ENCODE data around the gene GYS2. TPM values are rescaled to one million over a fixed set of nuclear protein-coding genes. Genes with fewer than 3 reads are reported as not detected.

GYS2 gene
- total RNA-seq, 5 donors from 2014 or later (not counting 1 experiment from before 2014, with no cell fraction given), result 0.23 to 0.40 (median 0.28) TPM; not detected in 2

- no peak for ATAC-seq (replicated peaks in 1 of 4)
- H3K27ac Mint-ChIP-seq, result no peak overlapping the region
- peak overlapping the region; percentile 43 to 73 (median 60) for H3K4me3 Mint-ChIP-seq
- Histone ChIP-seq H3K4me1 (ENCODE audit: control insufficient read depth in 1 of 2, extremely low read depth in 1 of 2, insufficient read depth in 2 of 2, low read length in 2 of 2) (peaks cover 0 to 9% of the 10 kb centered on the region in 2 experiments), H3K4me3 (ENCODE audit: control insufficient read depth in 1 of 2, extremely low read depth in 1 of 2, low read length in 1 of 2) (no peak overlapping the region), H3K36me3 (ENCODE audit: control insufficient read depth in 2 of 2, extremely low read depth in 1 of 2, insufficient read depth in 1 of 2, low read length in 1 of 2) (no peaks in the 10 kb centered on the region), H3K27me3 (replicated peaks in 1 of 2; ENCODE audit: control insufficient read depth in 2 of 2, extremely low read depth in 1 of 2, insufficient read depth in 2 of 2, low read length in 1 of 2) (peaks cover 10 to 21% of the 10 kb centered on the region in 2 experiments), H3K9me3 (no peaks in the 10 kb centered on the region), H3K27ac (ENCODE audit: low read length) (no peak overlapping the region)
- peaks cover 2% of the 10 kb centered on the region for H3K36me3 Mint-ChIP-seq
- H3K4me1 Mint-ChIP-seq, result peaks cover 0 to 9% (median 9%) of the 10 kb centered on the region in 3 donors
- ChIA-PET POLR2A (no interaction called here), CTCF (no interaction called here)
- peaks cover 4 to 5% (median 5%) of the 10 kb centered on the region in 3 donors for H3K9me3 Mint-ChIP-seq
- no peak for DNase-seq
- 92% methylated on average over 4 of the region's 5 CpGs for WGBS (ENCODE audit: insufficient coverage)
- peaks cover 34% of the 10 kb centered on the region in 2 donors for H3K27me3 Mint-ChIP-seq
These were observed 75.7 kb downstream of the GYS2 start for GRCh38 chr12:21528953-21529352.

GRCh38 chr12:21527451-21528180, 77.0 kb downstream of the GYS2 start:
- H3K36me3 Mint-ChIP-seq, result peaks cover 2% of the 10 kb centered on the region
- no peak overlapping the region for H3K27ac Mint-ChIP-seq
- ATAC-seq (replicated peaks in 1 of 4) (peak; percentile 96 to 97 (median 96)), DNase-seq (peak; percentile 24 to 68 (median 47))
- Histone ChIP-seq H3K27me3 (replicated peaks in 1 of 2; ENCODE audit: control insufficient read depth in 2 of 2, extremely low read depth in 1 of 2, insufficient read depth in 2 of 2, low read length in 1 of 2) (peaks cover 10 to 21% of the 10 kb centered on the region in 2 experiments), H3K4me3 (ENCODE audit: control insufficient read depth in 1 of 2, extremely low read depth in 1 of 2, low read length in 1 of 2) (peak overlapping the region; percentile 66 to 84), H3K27ac (ENCODE audit: low read length) (no peak overlapping the region), H3K9me3 (no peaks in the 10 kb centered on the region), H3K36me3 (ENCODE audit: control insufficient read depth in 2 of 2, extremely low read depth in 1 of 2, insufficient read depth in 1 of 2, low read length in 1 of 2) (no peaks in the 10 kb centered on the region), H3K4me1 (ENCODE audit: control insufficient read depth in 1 of 2, extremely low read depth in 1 of 2, insufficient read depth in 2 of 2, low read length in 2 of 2) (peaks cover 0 to 9% of the 10 kb centered on the region in 2 experiments)
- WGBS (ENCODE audit: insufficient coverage), result 1% methylated on average over 56 of the region's 57 CpGs
- peaks cover 29 to 32% of the 10 kb centered on the region in 2 donors for H3K27me3 Mint-ChIP-seq
- CTCF ChIA-PET, result no interaction called here
- H3K4me3 Mint-ChIP-seq, result peak overlapping the region; percentile 73 to 77 (median 76)
- H3K4me1 Mint-ChIP-seq, result peaks cover 0 to 9% (median 9%) of the 10 kb centered on the region in 3 donors
- POLR2A ChIA-PET, result interaction anchor here in 1 of 2 donors (1.1 kb wide), 1 partner anchor 16 kb away, joined by 3 read pairs; no protein-coding TSS in a partner anchor
- H3K9me3 Mint-ChIP-seq, result peaks cover 4 to 5% (median 5%) of the 10 kb centered on the region in 3 donors

GRCh38 chr12:21526721-21527345, 77.8 kb downstream of the GYS2 start:
- POLR2A ChIA-PET, result interaction anchor here in 1 of 2 donors (1.1 kb wide), 1 partner anchor 15 kb away, joined by 3 read pairs; no protein-coding TSS in a partner anchor
- no peak for DNase-seq
- H3K4me3 Mint-ChIP-seq, result peak overlapping the region; percentile 67 to 78 (median 73)
- Histone ChIP-seq H3K27ac (ENCODE audit: low read length) (no peak overlapping the region), H3K36me3 (ENCODE audit: control insufficient read depth in 2 of 2, extremely low read depth in 1 of 2, insufficient read depth in 1 of 2, low read length in 1 of 2) (no peaks in the 10 kb centered on the region), H3K9me3 (no peaks in the 10 kb centered on the region), H3K4me3 (ENCODE audit: control insufficient read depth in 1 of 2, extremely low read depth in 1 of 2, low read length in 1 of 2) (peak overlapping the region; percentile 66 to 84), H3K4me1 (ENCODE audit: control insufficient read depth in 1 of 2, extremely low read depth in 1 of 2, insufficient read depth in 2 of 2, low read length in 2 of 2) (peaks cover 0 to 9% of the 10 kb centered on the region in 2 experiments), H3K27me3 (replicated peaks in 1 of 2; ENCODE audit: control insufficient read depth in 2 of 2, extremely low read depth in 1 of 2, insufficient read depth in 2 of 2, low read length in 1 of 2) (peaks cover 10 to 21% of the 10 kb centered on the region in 2 experiments)
- peak overlapping the region in 1 of 2 donors; percentile 33 for H3K27ac Mint-ChIP-seq
- CTCF ChIA-PET, result interaction anchor here in 1 of 2 donors (0.9 kb wide), 1 partner anchor 15 kb away, joined by 3 read pairs; no protein-coding TSS in a partner anchor
- no peaks in the 10 kb centered on the region for H3K36me3 Mint-ChIP-seq
- no peak for ATAC-seq (replicated peaks in 1 of 4)
- WGBS (ENCODE audit: insufficient coverage), result 65% methylated on average over 2 of the region's 12 CpGs
- H3K9me3 Mint-ChIP-seq, result peaks cover 4 to 5% (median 5%) of the 10 kb centered on the region in 3 donors
- peaks cover 0 to 9% (median 9%) of the 10 kb centered on the region in 3 donors for H3K4me1 Mint-ChIP-seq
- H3K27me3 Mint-ChIP-seq, result peaks cover 25 to 28% of the 10 kb centered on the region in 2 donors

- H3K27ac Mint-ChIP-seq, result peak within 1 kb of the TSS in 1 of 2 donors; percentile 33
- no CpG with 5 or more reads among the region's 1 CpG for WGBS (ENCODE audit: insufficient coverage)
These were observed 78.6 kb downstream of the GYS2 start, which contains the start of gene SPX for GRCh38 chr12:21526053-21526452. Gene SPX, plus strand, starts transcription at chr12:21526296. Its CDS starts 177 bp downstream, at chr12:21526473.

GRCh38 chr12:21523148-21523547, 81.5 kb downstream of the GYS2 start:
- peaks cover 3% of the 10 kb centered on the region for H3K36me3 Mint-ChIP-seq
- no peak overlapping the region for H3K4me3 Mint-ChIP-seq
- H3K36me3 ChIP-seq (ENCODE audit: control insufficient read depth in 2 of 2, extremely low read depth in 1 of 2, insufficient read depth in 1 of 2, low read length in 1 of 2), result peaks cover 0 to 2% of the 10 kb centered on the region in 2 donors
- no peak overlapping the region for H3K27ac ChIP-seq (ENCODE audit: low read length)
- H3K4me1 Mint-ChIP-seq, result peaks cover 0 to 5% (median 4%) of the 10 kb centered on the region in 3 donors
- no peak overlapping the region for H3K4me3 ChIP-seq (ENCODE audit: control insufficient read depth in 1 of 2, extremely low read depth in 1 of 2, low read length in 1 of 2)
- POLR2A ChIA-PET, result no interaction called here
- H3K9me3 Mint-ChIP-seq, result peaks cover 4 to 5% (median 5%) of the 10 kb centered on the region in 3 donors
- DNase-seq (no peak), ATAC-seq (replicated peaks in 1 of 4) (no peak)
- peaks cover 0 to 9% of the 10 kb centered on the region in 2 experiments for H3K4me1 ChIP-seq (ENCODE audit: control insufficient read depth in 1 of 2, extremely low read depth in 1 of 2, insufficient read depth in 2 of 2, low read length in 2 of 2)
- peaks cover 4 to 7% of the 10 kb centered on the region in 2 donors for H3K27me3 Mint-ChIP-seq
- CTCF ChIA-PET, result no interaction called here
- H3K27ac Mint-ChIP-seq, result no peak overlapping the region
- no peaks in the 10 kb centered on the region for H3K9me3 ChIP-seq
- peaks cover 8 to 10% of the 10 kb centered on the region in 2 experiments for H3K27me3 ChIP-seq (replicated peaks in 1 of 2; ENCODE audit: control insufficient read depth in 2 of 2, extremely low read depth in 1 of 2, insufficient read depth in 2 of 2, low read length in 1 of 2)

More at GRCh38 chr12:21526053-21526452, 78.6 kb downstream of the GYS2 start, which contains the start of gene SPX:
- Mint-ChIP-seq H3K27me3 (peaks cover 18 to 25% of the 10 kb centered on the region in 2 donors), H3K9me3 (peaks cover 4 to 5% (median 5%) of the 10 kb centered on the region in 3 donors), H3K4me3 (peak within 1 kb of the TSS; percentile 67 to 78 (median 73)), H3K4me1 (peaks cover 0 to 9% (median 9%) of the 10 kb centered on the region in 3 donors), H3K36me3 (no peaks in the 10 kb centered on the region)
- Histone ChIP-seq H3K9me3 (no peaks in the 10 kb centered on the region), H3K4me1 (ENCODE audit: control insufficient read depth in 1 of 2, extremely low read depth in 1 of 2, insufficient read depth in 2 of 2, low read length in 2 of 2) (peaks cover 0 to 9% of the 10 kb centered on the region in 2 experiments), H3K27ac (ENCODE audit: low read length) (no peak within 1 kb of the TSS), H3K27me3 (replicated peaks in 1 of 2; ENCODE audit: control insufficient read depth in 2 of 2, extremely low read depth in 1 of 2, insufficient read depth in 2 of 2, low read length in 1 of 2) (peaks cover 10 to 21% of the 10 kb centered on the region in 2 experiments), H3K4me3 (ENCODE audit: control insufficient read depth in 1 of 2, extremely low read depth in 1 of 2, low read length in 1 of 2) (peak within 1 kb of the TSS; percentile 66 to 84), H3K36me3 (ENCODE audit: control insufficient read depth in 2 of 2, extremely low read depth in 1 of 2, insufficient read depth in 1 of 2, low read length in 1 of 2) (no peaks in the 10 kb centered on the region)
- no peak for DNase-seq
- ChIA-PET CTCF (interaction anchor here in 1 of 2 donors (0.9 kb wide), 1 partner anchor 14 kb away, joined by 3 read pairs; no protein-coding TSS in a partner anchor), POLR2A (no interaction called here)
- ATAC-seq (replicated peaks in 1 of 4), result no peak

- peaks cover 8% of the 10 kb centered on the region for H3K36me3 Mint-ChIP-seq
- no peak for ATAC-seq (replicated peaks in 1 of 4)
These were observed 83.1 kb downstream of the GYS2 start for GRCh38 chr12:21521541-21521940.

More at GRCh38 chr12:21521541-21521940, 83.1 kb downstream of the GYS2 start:
- 89% methylated on average over 1 of the region's 1 CpG for WGBS (ENCODE audit: insufficient coverage)
- H3K4me3 Mint-ChIP-seq, result no peak overlapping the region
- POLR2A ChIA-PET, result no interaction called here
- no peak overlapping the region for H3K27ac ChIP-seq (ENCODE audit: low read length)
- H3K4me1 ChIP-seq (ENCODE audit: control insufficient read depth in 1 of 2, extremely low read depth in 1 of 2, insufficient read depth in 2 of 2, low read length in 2 of 2), result no peaks in the 10 kb centered on the region
- DNase-seq, result no peak
- peaks cover 0 to 2% of the 10 kb centered on the region in 2 experiments for H3K27me3 ChIP-seq (replicated peaks in 1 of 2; ENCODE audit: control insufficient read depth in 2 of 2, extremely low read depth in 1 of 2, insufficient read depth in 2 of 2, low read length in 1 of 2)
- no peak overlapping the region for H3K4me3 ChIP-seq (ENCODE audit: control insufficient read depth in 1 of 2, extremely low read depth in 1 of 2, low read length in 1 of 2)
- peaks cover 4 to 5% (median 5%) of the 10 kb centered on the region in 3 donors for H3K9me3 Mint-ChIP-seq
- peaks cover 0 to 6% of the 10 kb centered on the region in 2 donors for H3K36me3 ChIP-seq (ENCODE audit: control insufficient read depth in 2 of 2, extremely low read depth in 1 of 2, insufficient read depth in 1 of 2, low read length in 1 of 2)
- no peaks in the 10 kb centered on the region for H3K4me1 Mint-ChIP-seq
- peaks cover 0 to 2% of the 10 kb centered on the region in 2 donors for H3K27me3 Mint-ChIP-seq
- no peaks in the 10 kb centered on the region for H3K9me3 ChIP-seq
- CTCF ChIA-PET, result interaction anchor here in 1 of 2 donors (0.6 kb wide), 1 partner anchor 144 kb away, joined by 5 read pairs; no protein-coding TSS in a partner anchor
- H3K27ac Mint-ChIP-seq, result no peak overlapping the region
